ES-I3 (cell line): ENCODE measurements around the gene ZBTB16.

Source experiments
- H3K36me3 ChIP-seq: 2 replicates; pipeline ENCODE4 v1.6.1; 2013; ENCODE audit warnings: mild to moderate bottlenecking, low read length, control low read depth, moderate library complexity; ENCODE audit not compliant: insufficient read depth
- H3K4me1 ChIP-seq: 2 replicates; pipeline ENCODE4 v1.6.1; 2013; ENCODE audit warnings: mild to moderate bottlenecking, control low read depth, low read length; ENCODE audit not compliant: insufficient read depth
- H3K9ac ChIP-seq: 2 replicates; pipeline ENCODE4 v1.6.1; 2013; ENCODE audit warnings: low read depth, mild to moderate bottlenecking, low read length, moderate library complexity
- H3K9me3 ChIP-seq: 2 replicates; pipeline ENCODE4 v1.6.1; 2013; ENCODE audit warnings: mild to moderate bottlenecking, low read length, moderate library complexity; ENCODE audit not compliant: control insufficient read depth, insufficient read depth

The ZBTB16 gene

DNA sequence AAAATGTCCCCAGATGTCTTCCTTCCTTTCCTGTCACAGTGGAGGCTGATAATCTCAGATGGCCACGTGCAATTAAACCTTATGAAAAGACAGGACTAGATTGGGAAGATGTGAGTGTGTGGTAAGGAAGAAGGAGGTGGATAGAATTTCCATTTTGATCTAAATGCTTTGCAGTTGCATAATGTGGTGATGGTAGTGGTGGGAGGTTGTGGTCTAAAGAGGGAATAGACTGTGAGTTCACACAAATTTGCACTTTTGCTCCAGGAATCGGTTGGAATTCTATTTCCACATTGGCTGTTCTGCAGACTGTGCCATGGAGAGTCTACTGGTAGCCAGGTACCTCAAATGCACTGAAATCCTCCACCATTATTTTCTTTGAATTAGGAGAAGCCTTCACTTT, 93.3 kb downstream of the ZBTB16 start:
- no peaks in the 10 kb centered on the region for H3K9me3 ChIP-seq
- H3K9ac ChIP-seq, result no peak overlapping the region
- H3K4me1 ChIP-seq, result 0 out of 2 replicates have a peak, but pooled peaks cover 3% of the 10 kb centered on the region
- no peaks in the 10 kb centered on the region for H3K36me3 ChIP-seq

DNA sequence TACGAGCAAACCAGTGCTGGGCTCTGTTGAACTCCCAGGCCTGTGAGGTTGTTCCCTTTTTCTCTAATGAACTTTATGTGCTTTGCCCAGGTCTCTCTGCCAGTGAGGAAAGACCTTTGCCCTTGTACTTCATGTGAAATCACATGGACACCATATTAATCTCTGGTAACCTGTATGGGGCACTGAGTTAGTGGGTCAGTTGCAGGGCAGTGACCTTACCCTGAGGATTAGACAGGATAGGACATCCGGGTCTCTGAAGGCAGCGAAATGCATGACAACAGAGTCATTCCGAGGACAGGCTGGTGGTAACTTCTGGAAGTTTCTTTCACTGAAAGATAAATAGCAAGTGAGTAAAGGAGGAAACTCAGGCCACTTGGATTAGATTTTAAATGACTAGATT, 93.7 kb downstream of the ZBTB16 start:
- Histone ChIP-seq H3K4me1 (no peaks in the 10 kb centered on the region), H3K36me3 (no peaks in the 10 kb centered on the region), H3K9ac (no peak overlapping the region), H3K9me3 (no peaks in the 10 kb centered on the region)

DNA sequence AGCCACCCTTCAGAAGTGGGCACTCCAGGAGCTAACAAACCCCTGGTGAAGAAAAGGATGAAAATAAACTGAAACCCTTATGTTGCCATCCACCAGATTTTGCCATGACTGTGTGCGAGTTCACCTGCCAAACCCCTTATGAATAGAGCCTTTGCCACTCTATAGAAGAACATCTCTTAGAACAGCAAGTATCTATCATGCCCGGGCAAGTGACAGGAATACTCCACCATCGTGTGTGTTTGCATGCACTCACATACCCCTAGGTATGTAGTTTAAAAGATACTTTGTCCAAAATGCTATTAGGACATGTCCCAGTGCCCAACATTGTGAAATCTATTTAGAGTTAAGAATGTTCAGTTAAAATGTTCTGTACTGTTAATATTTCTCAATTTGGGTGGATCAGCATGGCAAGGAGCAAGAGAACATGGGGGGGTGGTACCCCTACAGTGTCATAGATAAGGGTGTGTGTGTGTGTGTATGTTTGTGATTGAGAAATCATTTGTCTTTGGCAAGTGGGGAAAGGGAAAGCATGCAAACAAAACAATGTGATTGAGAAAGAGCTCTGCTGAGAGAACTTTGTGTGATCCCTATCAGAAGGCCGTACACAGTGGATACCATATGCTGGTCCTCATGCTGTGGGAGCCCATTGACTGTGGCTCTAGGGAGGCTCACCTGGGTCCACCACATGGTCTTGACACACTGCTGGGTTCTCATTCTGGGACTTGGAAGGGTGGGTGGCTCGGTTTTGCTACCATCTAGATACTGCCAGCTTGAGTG, 94.9 kb downstream of the ZBTB16 start:
- Histone ChIP-seq H3K4me1 (no peaks in the 10 kb centered on the region), H3K9ac (no peak overlapping the region), H3K9me3 (no peaks in the 10 kb centered on the region), H3K36me3 (no peaks in the 10 kb centered on the region)

DNA sequence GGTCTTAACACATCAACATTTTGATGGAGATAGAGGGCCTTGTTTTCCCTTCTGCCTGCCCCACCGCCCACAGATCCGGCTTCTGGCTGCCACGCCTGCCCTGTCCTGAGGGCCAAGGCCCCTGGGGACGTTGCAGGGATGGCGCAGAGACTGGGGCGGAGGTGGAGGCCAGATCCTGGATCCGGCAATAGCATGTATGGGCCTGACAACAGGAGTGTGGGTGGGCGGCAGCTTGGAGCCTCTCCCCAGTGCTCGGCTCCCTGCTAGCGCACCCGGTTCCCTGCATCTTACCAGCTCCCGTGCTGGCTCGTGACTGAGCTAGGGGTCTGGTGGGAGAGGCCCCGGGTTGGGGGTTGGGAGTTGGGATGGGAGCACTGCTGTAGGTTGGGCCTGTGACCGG, 95.6 kb downstream of the ZBTB16 start:
- peaks cover 1% of the 10 kb centered on the region; the same call in 1 of the 2 replicates for H3K4me1 ChIP-seq
- no peak overlapping the region for H3K9ac ChIP-seq
- no peaks in the 10 kb centered on the region for H3K9me3 ChIP-seq
- no peaks in the 10 kb centered on the region for H3K36me3 ChIP-seq

DNA sequence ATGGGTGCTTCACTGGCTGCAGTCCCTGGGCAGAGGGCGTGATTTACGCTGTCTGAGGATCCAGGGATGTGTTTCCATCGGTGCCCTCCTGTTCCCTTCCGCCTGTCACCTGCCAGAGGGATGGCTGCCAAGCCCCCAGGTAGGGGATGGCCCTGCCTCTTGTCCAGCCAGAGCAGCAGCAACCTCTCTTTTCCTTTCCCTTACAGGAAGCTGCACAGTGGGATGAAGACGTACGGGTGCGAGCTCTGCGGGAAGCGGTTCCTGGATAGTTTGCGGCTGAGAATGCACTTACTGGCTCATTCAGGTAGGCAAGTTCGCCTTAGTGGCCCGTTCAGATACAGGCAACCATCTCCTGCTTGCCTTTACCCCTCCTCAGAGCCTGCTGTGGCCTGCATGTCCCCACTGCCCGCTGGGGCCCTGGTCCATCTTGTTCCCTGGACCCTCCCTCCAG, 96.6 kb downstream of the ZBTB16 start:
- H3K9ac ChIP-seq, result no peak overlapping the region
- no peaks in the 10 kb centered on the region for H3K36me3 ChIP-seq
- no peaks in the 10 kb centered on the region for H3K9me3 ChIP-seq
- peaks cover 5% of the 10 kb centered on the region; the same call in 1 of the 2 replicates for H3K4me1 ChIP-seq

DNA sequence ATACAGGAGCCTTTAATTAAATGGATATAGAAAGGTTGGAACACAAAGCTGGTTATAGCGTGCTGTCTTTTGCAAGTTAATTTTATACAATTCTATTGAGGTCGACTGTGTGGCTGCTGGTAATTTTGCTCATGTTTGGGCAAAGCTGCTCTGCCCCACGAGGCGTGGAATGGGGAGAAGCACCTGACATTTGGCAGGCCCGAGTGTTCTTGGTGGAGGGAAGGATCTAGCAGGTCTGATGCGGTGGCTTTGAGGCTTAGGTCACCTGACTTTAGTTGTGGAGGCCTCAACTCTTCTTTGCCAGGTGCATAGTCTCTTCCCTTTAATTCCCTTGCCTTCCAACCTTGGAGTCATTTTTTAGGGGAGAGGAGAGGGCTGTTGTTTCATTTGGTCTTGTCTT, 97.3 kb downstream of the ZBTB16 start:
- no peaks in the 10 kb centered on the region for H3K36me3 ChIP-seq
- no peaks in the 10 kb centered on the region for H3K9me3 ChIP-seq
- H3K4me1 ChIP-seq, result peaks cover 5% of the 10 kb centered on the region; the same call in 1 of the 2 replicates
- no peak overlapping the region for H3K9ac ChIP-seq

DNA sequence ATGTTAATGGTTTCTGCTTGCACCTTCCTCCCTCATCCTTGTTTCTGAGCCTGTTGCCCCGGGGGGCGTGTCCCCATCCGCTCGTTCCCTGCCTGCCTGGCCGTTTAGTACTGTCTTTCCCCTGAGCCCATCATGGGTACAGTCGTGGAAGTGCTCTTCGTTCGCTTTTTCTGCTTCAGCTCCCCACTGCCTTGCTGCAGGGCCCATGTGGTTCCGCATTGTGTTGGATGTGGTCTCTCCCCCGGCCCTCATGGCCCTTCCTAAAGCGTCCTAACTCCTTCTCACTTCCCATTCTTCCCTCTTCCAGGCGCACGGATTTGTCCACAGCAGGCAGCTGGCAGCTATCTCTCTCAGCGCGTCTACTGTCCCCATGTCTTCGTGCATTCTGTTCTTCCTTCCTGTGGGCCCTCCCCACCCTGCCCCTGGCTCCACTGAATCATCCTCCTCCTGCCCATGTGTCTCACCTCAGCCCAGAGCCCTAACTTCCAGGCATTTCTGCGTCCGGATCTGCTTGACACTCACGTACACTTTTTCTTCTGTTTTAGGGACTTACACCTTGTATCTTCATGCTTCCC, 98.1 kb downstream of the ZBTB16 start:
- no peaks in the 10 kb centered on the region for H3K9me3 ChIP-seq
- H3K4me1 ChIP-seq, result peaks cover 5% of the 10 kb centered on the region; the same call in 1 of the 2 replicates
- no peak overlapping the region for H3K9ac ChIP-seq
- H3K36me3 ChIP-seq, result no peaks in the 10 kb centered on the region

DNA sequence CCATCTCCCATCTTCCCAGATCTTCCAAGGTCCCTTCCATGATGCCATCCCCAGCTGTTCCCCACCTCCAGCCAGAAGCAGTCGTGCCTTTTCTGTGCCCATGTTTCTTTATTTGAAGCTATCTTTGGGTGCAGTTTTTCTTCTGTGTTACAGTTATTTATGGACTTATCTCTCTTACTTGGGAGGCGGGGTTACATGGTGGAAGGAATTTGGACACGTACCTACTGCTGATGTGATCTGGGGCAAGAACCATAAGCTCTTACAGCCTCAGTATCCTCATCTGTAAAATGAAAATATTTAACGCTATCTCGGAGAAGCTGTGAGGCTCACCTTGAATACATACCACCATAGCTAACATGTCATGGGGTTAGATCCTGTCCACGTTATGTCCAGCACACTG, 98.9 kb downstream of the ZBTB16 start:
- Histone ChIP-seq H3K4me1 (peaks cover 5% of the 10 kb centered on the region; the same call in 1 of the 2 replicates), H3K9me3 (no peaks in the 10 kb centered on the region), H3K9ac (no peak overlapping the region), H3K36me3 (no peaks in the 10 kb centered on the region)

DNA sequence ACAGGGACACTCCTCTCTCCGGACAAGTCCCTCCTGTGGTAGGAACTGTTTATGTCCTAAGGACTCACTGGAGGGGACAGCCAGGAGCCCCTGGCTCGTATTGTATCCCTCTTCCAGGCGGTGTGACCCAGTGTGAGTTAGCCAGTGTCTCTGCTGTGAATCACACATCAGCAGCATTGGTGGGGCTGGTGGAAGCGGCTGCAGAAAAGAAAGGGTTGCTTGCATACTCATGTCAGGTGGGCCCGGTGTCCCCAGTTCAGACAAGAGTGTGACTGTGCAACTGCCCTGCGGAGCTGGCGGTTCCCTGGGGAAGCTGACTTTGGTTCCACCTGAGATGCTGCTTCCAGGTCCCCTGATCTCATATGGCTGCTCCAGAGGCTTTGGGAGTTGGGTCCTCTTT, 99.4 kb downstream of the ZBTB16 start:
- peaks cover 5% of the 10 kb centered on the region; the same call in 1 of the 2 replicates for H3K4me1 ChIP-seq
- no peaks in the 10 kb centered on the region for H3K36me3 ChIP-seq
- no peak overlapping the region for H3K9ac ChIP-seq

DNA sequence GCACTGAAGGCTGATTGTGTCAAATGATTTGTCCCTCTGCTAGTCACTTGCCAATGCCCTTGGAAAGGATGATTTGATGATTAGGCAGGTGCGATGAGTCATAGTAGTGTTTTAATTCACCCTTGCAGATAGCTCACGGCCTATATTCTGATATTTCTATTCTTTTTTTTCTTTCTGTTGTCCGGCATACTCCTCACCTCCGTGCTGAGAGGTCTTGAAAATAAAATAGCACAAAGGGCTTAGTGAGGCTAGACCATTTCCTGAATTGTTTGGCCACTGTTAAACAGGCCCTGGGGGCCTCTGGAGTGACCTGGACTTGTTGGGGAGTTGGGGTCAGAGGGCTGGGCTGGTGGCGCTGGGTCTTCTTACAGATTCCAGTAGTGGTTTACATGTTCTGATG, 99.8 kb downstream of the ZBTB16 start:
- Histone ChIP-seq H3K9ac (no peak overlapping the region), H3K9me3 (no peaks in the 10 kb centered on the region), H3K4me1 (peaks cover 5% of the 10 kb centered on the region; the same call in 1 of the 2 replicates), H3K36me3 (no peaks in the 10 kb centered on the region)

More for the DNA sequence above, 99.4 kb downstream of the ZBTB16 start:
- H3K9me3 ChIP-seq, result no peaks in the 10 kb centered on the region

DNA sequence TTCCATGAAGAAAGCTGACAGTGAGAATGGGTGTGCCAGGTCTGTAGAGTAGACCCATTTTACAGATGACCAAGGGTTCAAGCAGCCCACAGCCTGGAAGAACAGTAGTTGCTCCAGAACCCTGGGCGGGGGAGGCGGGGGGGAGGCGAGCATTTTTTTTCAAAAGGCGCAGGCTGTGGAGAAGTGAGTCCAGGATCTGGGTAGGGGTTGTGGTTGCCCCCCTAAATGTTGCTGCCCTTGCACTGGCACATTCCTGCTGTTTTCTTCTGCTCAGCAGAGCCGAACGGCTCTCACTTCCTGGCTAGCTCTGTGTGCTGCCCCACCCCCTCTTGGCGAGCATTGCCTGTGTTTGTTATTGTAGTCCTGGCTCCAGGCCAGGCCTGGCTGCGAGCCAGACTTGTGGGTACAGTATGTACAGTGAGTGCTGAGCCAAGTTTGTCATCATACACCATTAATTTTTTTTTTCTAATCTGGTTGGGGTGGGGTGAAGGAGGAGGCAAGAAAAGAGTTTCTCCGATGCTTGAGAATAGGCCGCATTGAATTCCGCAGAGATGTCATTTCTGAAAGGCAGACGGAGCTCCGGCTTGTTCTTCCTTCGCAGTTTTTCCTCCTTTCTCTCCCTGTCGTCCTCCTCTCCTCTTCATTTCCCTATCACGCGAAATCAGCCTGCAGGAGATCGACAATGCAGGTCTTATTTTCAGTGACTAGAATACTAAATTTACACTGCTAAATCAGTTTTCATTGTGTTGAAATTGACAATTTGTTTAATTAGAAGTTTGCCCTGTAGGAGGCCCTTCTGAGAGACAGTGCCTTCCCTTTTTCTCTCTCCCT, 100.5 kb downstream of the ZBTB16 start:
- Histone ChIP-seq H3K9me3 (no peaks in the 10 kb centered on the region), H3K9ac (no peak overlapping the region), H3K4me1 (peaks cover 5% of the 10 kb centered on the region; the same call in 1 of the 2 replicates), H3K36me3 (no peaks in the 10 kb centered on the region)

DNA sequence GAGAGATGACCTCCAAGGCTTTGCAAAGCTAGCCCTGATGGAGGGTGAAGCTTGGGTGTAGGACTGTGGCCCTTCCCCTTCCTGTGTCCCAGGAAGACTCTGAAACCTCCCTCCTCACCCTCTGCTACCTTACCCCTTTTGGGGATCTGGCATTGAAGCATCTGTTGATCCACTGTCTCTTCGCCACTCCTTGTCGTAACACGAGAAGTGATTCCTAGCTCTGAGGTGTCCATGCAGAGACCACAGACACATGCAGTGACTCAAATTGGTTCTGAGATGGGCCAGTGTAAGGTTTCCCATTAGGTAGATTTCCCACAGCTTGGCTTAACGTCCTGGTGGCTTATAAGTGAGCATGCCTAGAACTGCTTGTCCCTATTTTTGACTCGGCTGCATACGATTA, 101.4 kb downstream of the ZBTB16 start:
- Histone ChIP-seq H3K9ac (no peak overlapping the region), H3K9me3 (no peaks in the 10 kb centered on the region), H3K36me3 (no peaks in the 10 kb centered on the region), H3K4me1 (peaks cover 5% of the 10 kb centered on the region; the same call in 1 of the 2 replicates)

DNA sequence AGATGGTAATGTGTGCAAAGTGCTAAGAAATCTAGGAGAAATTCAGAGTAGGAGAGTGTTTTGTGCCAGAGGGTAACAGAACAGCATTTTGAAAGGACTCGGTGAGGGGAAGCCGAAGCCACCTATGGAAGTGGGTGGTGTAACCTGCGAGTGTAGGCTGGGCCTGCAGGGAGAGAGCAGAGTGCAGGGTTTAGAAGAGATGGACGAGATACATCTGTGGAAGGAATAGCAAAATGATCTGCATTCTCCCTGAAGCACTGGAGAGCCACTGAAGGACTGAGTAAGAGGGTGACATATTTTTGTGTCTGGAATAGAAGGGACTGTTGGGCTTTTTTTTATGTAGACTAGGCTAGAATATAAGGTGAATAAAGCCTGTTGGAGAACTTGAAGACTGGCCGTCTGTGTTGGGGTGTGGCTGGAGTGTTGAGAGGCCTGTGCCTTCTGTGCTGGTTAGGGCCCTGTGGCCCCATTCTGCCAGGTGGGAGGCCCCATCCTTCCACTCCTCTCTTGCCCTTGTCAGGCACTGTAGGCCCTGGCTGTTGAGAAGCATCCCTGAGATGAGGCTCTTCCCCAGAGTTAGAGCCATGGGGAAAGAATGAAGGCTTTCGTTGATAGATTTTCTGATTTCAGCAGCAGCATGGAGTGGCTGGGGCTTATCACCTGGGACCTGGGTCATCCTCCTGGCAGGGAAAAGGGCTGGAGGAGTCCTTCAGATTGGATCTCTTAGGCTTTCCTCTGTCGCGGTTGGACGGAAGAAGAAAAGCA, 102.2 kb downstream of the ZBTB16 start:
- H3K4me1 ChIP-seq, result peaks cover 5% of the 10 kb centered on the region; the same call in 1 of the 2 replicates
- H3K9me3 ChIP-seq, result no peaks in the 10 kb centered on the region
- H3K9ac ChIP-seq, result no peak overlapping the region
- no peaks in the 10 kb centered on the region for H3K36me3 ChIP-seq

DNA sequence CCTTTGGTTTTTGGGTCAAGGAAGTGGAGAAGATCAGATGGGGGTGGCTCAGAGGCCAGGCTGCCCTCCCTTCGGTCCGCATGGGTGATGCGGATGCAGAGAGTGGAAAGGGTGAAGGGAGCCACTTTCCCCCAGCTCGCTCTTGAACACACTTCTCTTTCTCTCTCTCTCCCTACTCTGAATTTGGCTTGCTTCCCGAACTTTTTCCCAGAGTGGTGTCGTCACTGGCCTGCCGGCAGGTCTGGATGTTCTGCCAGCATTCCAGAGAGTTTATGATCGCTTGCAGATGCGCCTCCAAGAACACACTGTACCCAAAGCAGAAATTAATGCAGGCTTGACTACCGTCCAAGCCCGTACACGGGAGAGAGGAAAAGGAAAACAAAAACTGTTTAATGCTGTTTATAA, 103.2 kb downstream of the ZBTB16 start:
- no peaks in the 10 kb centered on the region for H3K9me3 ChIP-seq
- H3K36me3 ChIP-seq, result no peaks in the 10 kb centered on the region
- H3K4me1 ChIP-seq, result peaks cover 14% of the 10 kb centered on the region; the same call in 1 of the 2 replicates
- no peak overlapping the region for H3K9ac ChIP-seq
